ENCODE data around the gene CNGA1.
"Not testable (repeated sequence)": the region's sequence is repeated elsewhere in the genome, so short reads cannot be mapped to it uniquely, and the experiment has no call there.

The CNGA1 gene

DNA sequence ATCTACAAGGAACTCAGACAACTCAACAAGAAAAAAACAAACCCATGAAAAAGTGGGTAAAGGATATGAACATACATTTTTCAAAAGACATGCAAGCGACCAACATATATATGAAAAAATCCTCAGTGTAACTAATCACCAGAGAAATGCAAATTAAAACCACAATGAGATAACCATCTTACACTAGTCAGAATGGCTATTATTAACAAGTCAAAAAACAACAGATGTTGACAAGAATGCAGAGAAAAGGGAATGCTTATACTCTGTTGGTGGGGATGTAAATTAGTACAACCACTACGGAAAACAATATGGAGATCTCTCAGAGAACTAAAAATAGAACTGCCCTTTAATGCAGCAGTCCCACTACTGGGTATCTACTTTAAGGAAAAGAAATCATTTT, 12.2 kb upstream of the CNGA1 start:
- no peak for DNase-seq

DNA sequence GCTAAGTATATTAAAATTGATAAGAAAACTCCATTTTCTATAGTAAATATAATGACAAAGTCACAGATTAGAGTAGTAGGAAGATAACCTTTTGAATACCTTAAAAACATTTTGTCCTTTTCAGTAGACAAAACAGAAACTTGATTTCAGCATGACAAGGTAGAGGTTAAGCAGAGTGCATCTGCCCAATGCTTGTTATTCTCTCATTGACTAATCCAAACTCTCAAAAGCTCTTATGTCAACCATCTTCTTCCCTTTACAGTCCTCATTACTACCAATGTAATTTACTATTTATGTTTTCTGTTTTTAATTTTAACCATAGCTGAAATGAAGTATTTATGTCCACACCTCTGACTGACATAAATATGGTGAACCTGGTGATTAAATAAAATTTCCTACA, 11.2 kb upstream of the CNGA1 start:
- DNase-seq = no peak

DNA sequence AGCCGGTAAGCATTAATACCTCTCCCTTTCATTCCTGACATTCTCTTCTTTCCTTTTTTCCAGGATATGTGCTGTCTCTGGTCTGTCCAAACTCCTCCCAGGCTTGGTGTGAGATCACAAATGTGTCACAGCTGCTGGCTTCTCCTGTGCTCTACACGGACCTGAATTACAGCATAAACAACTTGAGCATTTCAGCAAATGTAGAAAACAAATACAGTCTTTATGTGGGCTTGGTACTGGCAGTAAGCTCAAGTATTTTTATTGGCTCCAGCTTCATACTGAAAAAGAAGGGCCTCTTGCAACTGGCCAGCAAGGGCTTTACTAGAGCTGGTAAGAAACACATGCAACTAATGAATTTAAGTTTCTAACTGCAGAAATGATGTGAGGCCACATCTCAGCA, 8.5 kb upstream of the CNGA1 start:
- DNase-seq = no peak

DNA sequence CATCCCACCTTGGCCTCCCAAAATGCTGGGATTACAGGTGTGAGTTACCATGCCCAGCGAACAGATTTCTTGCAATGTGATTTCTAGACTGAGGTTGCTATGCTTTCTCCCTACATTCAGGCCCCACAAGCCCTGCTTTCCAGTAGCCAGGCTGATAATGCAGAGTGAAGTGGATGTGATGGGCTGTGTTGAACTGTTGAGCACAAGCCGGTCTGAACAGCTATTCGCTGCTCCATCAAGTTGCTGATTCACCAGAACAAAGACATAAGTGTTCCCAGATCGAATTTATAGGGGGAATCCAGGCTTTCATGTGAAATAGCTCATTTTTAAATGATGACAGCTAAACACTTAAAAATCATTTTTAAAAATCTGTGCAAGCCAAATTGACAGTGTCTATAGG, 8.0 kb upstream of the CNGA1 start:
- DNase-seq = no peak

DNA sequence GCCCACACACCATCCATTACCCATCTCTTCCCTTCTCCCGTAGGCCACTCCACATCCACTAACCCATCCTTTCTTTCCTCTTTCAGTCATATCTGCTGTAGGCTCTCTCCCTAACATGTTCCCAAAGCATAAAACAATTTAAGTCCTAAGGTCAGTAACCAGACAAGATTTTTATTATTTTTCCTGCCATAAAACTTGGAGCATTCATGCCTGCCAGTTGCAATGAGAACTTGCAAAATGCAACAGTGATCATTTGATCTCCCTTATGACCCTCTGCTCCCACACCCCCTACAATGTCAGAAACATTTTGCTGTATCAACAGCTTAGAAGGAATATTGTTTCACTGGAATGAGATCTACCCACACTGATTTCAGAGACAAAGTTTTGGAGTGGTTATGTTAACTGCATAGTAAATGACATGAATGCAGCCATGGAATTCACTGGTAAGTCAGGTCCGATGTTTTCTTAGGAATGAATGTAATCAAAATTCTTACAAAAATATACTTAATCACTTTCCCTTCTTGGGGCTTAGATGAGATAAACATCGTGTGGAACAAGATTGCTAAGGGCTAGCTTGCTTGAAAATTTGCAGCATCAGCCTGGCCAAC, 5.8 kb upstream of the CNGA1 start:
- no peak for DNase-seq

DNA sequence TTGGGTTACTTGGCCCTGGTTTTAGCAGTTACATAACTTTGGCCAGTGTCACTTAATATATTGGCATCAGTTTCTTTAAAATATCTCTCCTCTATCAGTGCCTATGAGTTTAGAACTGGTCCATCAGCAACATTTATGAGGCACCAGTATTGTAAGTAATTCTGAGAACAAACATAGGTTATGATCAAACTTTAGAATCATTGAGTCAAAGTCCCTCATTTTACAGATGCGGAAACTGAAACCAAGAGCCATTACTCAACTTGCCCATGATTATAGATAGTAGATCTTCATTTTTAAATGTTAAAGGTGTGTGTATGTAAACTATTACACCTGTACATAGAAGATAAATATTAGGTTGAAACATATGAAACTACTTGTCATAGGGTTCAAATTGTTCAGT, 4.6 kb upstream of the CNGA1 start:
- DNase-seq = no peak

DNA sequence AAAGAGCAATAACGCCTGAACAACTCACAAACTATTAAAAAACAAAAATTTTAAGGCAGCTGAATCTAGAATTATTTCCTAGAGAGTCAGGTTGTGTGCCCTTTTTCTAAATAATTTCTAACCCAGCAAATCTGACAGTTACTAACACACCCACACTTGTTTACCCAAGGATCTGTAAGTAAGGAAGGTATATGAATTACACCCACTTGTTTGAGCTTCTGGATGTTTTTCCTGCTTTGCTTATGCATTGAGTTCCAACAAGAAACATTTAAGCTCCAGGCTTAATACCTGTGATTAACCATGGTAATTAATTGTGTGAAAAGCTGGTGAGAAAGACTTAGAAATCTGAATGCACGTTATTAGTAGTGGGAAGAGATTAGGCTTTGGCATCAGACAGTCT, 1.6 kb upstream of the CNGA1 start:
- no peak for DNase-seq

DNA sequence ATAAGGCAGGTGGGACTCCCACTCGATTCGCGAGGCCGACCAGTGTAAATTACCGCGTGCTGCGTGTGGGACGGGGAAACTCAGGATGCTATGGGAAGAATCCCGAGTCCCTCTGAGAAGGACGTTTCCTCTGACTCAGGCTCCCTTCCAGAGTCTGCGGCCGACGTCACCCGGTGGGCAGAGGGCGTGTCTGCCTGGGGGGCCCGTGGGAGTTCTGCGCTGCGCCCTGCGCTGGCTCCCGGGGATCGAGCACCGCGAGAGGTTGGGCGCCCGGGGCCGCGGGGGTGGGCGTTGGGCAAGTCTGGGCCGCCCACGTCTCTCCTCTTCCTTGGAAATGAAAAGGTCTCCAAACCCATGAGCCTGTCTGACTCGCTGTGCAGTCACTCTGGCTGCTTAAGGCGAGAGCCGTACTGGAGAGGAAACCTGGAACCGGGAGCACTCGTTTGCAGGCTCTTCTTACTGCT, 659 bp upstream of the CNGA1 start:
- DNase-seq = peak; percentile 19

DNA sequence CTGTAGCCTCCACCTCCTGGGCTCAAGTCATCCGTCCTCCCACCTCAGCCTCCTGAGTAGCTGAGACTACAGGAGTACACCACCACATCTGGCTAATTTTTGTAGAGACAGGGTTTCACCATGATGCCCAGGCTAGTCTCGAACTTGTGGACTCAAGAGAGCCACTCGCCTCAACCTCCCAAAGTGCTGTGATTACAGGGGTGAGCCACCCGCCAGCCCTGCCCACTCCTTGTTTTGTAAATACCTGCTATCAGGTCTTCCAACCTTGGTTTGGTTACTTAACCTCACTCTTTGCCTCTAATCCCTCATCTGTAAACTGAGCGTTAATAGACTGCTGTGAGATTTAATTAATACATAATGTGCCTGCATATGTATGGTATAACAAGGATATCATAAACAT, 803 bp downstream of the CNGA1 start:
- DNase-seq = no peak

DNA sequence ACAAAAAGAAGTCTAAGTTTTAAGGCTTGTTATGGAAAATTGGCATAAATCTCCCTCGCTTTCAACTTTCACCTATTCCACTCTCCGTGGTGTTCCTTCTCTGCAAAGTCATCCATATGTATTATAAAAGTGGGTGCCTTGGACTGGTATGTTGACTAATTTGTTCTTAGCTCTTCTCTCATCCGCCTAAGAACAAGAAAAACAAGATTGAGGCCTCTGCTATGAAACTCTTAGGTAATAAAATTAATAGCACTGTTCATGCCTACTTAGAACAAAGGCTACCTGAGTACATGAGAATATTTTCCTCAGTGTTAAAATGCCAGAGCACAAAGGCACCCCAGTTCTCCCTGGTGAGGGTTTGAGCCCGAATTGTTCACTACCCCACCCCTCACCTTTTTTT, 1.3 kb downstream of the CNGA1 start:
- DNase-seq = no peak

DNA sequence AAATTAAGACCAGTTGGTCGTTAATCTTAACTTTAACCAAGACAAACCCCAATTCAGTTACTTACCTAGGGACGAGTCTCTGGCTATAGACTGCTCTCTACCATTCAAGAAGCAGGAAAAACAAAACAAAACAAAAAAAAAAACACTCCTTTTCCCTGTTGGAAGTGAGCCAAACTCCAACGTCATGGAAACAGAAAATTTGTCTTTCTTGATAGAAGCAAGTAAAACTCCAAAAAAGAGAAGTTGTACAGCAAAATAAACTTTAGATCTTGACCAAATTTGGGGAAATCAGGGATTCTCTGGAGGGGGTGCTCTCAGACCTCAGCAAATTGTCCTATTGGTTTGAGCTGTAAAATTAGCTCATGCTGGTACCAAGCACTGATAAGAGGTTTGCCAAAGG, 3.7 kb downstream of the CNGA1 start:
- DNase-seq = no peak

DNA sequence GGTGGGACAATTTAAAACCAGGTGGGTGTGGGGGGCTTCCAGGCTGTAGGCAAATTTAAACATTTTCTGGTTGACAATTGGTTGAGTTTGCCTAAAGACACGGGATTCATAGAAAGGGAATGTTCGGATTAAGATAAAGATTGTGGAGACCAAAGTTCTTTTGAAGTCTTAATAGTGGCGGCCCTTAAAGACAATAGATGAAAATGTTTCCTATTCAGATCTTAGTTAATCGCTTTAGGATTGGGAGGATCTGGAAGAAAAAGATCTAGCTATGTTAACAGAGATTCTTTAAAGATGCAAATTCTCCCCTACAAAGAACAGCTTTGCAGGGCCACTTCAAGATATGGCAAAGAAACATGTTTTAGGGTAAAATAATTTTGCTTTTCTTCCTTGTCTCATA, 4.8 kb downstream of the CNGA1 start:
- no peak for DNase-seq

DNA sequence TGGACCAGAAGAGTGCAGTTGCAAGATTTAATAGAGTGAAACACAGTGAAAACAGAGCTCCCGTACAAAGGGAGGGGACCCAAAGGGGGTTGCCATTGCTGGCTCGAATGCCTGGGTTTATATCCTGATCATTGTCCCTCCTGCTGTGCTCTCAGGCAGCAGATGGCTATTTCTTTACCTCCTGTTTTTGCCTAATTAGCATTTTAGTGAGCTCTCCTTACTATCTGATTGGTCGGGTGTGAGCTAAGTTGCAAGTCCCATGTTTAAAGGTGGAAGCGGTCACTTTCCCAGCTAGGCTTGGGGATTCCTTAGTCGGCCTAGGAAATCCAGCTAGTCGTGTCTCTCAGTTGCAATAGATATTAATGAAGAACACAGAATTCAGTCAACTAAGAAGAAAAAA, 5.6 kb downstream of the CNGA1 start:
- not testable (repeated sequence) for DNase-seq

DNA sequence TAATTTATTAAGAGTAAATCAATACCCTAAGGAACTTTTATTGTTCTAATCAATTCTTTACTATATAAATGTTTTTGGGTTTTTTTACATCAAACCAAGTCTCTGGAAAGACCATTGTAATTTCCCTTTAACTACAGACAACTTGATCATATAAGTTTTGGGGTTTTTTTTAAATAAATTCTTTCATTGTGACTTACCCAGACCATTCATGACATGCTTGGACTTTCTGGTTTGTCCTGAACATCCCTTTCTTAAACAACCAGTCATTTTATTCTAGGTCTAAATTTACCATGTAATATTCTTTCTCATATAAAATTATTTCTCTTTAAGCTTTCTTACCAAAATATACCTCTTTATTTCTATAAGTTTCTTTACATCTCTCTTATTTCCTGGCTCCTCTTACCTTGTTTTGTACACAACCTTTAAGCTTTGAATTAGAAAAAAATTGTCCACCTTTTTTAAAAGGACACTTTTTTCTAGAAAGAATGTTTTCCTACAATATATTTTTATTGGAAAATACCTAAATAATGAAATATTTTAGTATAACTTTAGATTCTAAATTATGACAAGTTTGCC, 8.4 kb downstream of the CNGA1 start:
- DNase-seq = no peak

DNA sequence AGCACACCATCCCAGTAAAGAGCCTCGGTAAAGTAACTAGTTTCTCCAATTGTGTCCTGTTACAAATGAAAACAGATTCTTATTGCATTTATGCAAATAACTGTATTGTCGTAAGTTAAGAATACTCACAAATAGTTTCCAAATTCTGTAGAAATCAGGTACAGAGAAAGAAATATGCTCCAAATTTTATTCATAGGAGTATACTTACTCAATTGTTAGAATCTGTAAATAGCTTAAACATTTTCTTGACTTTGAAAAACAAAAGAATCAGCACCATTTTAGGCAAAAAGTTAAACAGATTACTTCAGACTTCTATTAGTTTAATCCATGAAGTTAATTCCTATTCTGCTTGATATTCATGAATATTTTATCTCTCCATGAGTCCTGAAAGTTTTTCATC, 10.7 kb downstream of the CNGA1 start:
- DNase-seq = no peak

DNA sequence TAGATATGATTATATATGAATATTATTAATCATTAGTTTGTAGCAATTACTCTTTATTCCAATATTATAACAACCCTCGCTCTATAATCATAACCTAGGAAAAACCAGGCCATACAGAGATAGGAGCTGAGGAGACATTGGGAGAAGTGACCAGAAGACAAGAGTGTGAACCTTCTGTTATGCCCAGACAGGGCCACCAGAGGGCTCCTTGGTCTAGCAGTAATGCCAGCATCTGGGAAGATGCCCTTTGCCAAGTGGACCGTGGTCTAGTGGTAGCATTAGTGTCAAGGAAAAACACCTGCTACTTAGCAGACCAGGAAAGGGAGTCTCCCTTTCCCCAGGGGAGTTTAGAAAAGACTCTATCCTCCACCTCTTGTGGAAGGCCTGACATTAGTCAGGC, 12.9 kb downstream of the CNGA1 start:
- DNase-seq = not testable (repeated sequence)

DNA sequence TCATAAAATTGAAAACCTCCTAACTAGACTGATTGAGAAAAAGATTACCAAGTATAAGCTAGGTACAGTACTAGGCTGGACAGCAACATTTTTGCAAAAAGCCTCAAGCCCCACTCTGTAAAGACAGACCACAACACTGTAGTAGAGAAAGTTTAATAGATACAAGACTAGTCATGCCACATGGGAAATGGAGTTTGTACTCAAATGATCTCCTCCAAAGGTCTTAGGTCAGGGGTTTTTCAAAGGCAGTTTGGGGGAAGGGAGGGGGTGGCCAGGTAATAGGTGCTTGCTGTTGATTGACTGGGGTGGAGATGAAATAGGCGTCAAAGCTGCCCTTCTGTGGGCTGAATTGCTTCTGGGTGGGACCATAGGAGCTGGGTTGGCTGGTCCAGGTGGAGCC, 14.2 kb downstream of the CNGA1 start:
- no peak for DNase-seq

DNA sequence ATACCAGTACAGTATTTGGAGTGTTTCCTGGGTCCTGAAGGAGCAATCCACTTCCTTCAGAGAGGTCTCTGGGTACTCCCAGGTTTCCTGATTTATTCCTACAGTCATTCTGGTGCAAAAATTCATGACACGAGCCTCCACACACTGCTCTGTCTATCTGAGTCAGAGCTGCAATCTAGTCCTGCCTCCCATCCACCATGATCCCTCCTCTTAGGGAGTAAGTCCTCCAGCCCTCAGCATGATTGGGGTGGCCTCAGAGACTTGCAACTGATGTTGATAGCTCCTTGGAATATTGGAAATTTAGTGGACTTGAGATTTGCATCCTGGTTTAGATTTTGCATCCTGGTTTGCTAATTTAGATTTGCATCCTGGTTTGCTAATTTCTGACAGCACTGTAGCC, 20.5 kb downstream of the CNGA1 start:
- DNase-seq = no peak

DNA sequence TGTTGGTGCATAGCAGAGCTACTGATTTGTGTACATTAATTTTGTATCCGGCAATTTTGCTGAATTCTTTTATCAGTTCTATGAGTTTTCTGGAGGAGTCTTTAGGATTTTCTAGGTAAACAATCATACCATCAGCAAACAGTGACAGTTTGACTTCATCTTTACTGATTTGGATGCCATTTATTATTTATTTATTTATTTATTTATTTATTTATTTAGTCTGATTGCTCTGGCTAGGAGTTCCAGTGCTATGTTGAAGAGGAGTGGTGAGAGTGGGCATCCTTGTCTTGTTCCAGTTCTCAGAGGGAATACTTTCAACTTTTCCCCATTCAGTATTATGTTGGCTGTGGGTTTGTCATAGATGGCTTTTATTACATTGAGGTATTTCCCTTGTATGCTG, 24.0 kb downstream of the CNGA1 start:
- DNase-seq = not testable (repeated sequence)

DNA sequence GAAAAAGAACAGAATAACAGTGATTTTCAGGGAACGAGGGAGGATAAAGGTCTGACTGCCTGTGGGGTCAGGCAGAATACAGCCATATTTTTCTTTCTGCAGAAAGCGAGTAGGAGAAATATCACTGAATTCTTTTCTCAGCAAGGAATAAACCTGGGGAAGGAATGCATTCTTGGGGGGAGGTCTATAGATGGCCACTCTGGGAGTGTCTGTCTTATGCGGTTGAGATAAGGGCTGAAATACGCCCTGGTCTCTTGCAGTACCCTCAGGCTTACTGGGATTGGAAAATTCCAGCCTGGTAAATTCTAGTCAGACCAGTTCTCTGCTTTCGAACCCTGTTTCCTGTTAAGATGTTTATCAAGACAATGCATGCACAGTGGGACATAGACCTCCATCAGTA, 26.3 kb downstream of the CNGA1 start:
- no peak for DNase-seq

DNA sequence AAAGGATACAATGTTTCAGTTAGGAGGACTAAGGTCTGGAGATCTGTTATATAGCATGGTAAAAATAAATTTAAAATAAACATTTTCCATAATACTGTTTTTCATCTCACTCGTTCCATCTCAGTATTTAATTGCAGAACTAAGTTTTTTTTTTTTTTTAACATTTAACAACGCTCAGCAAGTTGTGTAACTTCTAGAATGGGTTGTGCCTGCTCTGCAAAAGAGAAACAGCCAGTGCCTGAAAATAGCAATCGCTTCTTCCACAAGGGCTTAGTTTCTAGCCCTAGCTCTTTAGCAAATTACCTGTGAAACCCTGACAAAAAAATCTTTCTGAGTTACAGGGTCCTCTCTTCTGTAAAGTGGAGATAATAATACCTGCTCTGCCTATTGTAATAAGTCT, 41.9 kb downstream of the CNGA1 start:
- DNase-seq = no peak

DNA sequence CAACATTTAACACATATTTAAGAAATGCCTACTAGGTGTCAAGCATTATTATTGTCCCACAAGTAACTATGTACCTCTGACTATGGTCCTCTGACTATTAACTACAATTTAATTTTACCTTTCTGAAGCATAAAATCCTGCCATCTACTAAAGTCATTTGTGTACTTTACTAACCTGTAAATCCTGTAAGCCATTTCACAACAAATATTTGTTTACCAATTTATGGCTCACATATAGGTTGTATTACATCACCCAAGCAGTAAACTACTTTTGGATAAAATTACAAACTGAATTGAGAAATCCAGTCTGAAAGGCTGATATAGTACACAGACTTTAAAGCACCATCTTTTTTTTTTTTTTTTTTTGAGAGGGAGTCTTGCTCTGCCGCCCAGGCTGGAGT, 43.8 kb downstream of the CNGA1 start:
- DNase-seq = no peak

DNA sequence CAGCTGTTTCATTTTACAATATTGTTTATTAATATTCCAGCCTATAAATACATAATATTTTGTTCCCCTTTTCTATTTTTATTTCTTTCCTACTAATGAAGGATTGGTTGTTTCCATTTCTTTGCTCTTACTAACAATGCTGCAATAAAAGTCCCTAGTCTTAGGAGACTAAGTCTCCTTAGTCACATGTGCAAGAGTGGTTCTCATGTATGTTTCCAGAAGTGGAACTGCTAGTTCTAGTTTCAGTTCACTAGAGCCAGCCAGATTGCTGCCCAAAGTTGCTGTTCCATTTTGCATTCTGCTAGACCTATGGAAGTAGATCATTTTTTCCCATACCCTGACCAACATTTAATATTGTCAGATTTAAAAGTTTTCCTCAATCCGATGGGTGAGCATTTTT, 44.3 kb downstream of the CNGA1 start:
- DNase-seq = no peak

DNA sequence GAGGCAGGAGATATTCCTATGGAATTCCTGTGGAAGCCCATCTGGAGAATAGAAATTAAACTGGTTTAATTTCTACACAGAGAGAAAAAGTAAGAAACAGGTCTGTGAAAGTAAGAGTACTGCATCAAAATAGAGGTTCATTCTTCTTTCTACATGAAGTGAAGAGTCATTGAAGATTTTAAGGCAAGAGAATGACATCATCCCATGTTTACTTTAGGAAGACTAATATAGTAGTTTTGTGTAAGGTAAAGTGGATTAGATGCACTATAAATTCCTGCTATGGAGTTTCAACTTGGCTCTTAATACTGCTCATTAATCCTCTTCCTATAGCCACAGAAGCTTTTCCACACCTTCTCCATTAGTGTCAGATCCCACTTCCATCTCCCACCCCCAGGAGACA, 47.6 kb downstream of the CNGA1 start:
- no peak for DNase-seq

DNA sequence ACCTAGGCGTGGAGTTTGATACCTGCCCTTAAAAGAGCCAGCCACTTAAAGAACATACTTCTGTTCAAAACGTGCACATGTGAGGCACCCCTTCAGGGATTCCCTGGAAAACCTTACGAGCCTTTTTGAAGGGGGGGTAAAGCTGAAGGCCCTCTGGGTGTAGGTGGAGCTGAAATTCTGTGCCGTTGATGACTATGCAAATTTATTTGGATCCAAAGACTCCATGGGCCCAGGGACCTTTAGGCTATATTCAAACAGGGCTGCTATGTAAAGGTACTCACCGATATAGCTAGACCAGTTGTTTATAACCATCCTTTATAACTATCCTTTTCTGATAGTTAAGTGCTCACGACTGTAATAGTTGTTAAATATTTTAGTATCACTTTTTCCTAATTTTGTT, 61.8 kb downstream of the CNGA1 start:
- DNase-seq = no peak

Data from T-helper 9 cell (primary cell).